Retinal pigment epithelial cell (primary cell): ENCODE results near the gene POLD3.

Source experiments
- DNase-seq: peaks from one replicate; pipeline ENCODE4 v3.0.0-alpha.2; 2010; ENCODE audit warnings: low read depth
- H3K4me3 ChIP-seq: 2 replicates; pipeline ENCODE4 v1.5.1; 2011; ENCODE audit warnings: mild to moderate bottlenecking, low read length, control low read depth, moderate library complexity
- TF ChIP-seq, protein P1 (sequence below): conservative IDR thresholded peaks from 2 replicates; pipeline ENCODE4 v1.5.1; 2011; ENCODE audit warnings: low read depth, low read length, control low read depth, inconsistent platforms

POLD3 gene

GRCh38 chr11:74678591-74679512 lies 86.5 kb downstream of the POLD3 start:
- H3K4me3 ChIP-seq: no peak overlapping the region
- no peak for DNase-seq
- TF ChIP-seq, protein P1, sequence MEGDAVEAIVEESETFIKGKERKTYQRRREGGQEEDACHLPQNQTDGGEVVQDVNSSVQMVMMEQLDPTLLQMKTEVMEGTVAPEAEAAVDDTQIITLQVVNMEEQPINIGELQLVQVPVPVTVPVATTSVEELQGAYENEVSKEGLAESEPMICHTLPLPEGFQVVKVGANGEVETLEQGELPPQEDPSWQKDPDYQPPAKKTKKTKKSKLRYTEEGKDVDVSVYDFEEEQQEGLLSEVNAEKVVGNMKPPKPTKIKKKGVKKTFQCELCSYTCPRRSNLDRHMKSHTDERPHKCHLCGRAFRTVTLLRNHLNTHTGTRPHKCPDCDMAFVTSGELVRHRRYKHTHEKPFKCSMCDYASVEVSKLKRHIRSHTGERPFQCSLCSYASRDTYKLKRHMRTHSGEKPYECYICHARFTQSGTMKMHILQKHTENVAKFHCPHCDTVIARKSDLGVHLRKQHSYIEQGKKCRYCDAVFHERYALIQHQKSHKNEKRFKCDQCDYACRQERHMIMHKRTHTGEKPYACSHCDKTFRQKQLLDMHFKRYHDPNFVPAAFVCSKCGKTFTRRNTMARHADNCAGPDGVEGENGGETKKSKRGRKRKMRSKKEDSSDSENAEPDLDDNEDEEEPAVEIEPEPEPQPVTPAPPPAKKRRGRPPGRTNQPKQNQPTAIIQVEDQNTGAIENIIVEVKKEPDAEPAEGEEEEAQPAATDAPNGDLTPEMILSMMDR: no peak

DNA sequence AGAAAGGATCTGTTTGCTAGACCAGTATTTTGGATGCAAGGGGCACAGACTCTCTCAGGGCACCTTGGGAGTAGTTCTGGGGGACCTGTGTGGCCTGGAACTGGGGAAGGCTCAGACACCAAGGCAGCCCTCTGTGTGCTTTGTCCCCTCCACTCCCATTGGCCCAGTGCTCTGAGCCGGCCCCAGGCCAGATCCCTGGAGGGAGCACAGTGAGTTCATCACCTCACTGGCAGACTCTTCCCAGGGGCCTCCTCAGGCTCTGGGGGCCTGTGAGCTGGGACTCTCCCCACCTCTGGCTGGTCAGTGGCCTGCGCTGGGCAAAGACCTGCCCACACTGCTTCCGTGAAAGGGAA lies 87.1 kb downstream of the POLD3 start:
- TF ChIP-seq, protein P1: no peak
- no peak for DNase-seq
- no peak overlapping the region for H3K4me3 ChIP-seq

DNA sequence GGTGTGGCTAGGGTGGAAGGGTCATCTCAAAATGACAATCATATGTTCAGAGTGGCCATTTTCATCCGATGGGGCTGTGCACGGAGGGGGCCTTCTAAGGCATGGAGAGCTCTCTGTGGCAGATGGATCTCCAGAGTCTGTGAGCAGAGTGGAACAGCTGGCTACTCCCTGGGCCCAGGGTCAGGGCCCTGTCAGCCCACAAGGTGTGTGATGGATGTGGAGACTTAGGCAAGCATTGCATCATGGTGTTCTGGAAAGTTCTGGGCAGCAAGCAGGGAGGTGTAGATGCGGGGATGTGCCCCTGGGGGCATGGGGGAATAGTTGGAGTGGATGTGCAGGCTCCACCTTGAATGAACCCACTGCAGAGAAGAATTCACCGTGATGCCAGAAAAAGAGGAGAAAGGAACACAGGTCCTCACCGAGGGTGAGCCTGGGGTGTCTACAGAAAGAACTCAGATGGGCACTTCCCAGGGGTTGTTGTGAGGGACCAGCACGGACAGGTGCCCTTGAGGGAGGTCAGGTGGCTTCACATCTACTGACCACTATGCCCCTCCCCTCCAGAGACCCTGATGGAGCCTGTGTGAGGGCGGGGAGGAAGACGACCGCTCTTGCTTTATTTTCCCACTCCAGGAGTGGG lies 87.8 kb downstream of the POLD3 start:
- no peak overlapping the region for H3K4me3 ChIP-seq
- DNase-seq: no peak
- TF ChIP-seq, protein P1: no peak

DNA sequence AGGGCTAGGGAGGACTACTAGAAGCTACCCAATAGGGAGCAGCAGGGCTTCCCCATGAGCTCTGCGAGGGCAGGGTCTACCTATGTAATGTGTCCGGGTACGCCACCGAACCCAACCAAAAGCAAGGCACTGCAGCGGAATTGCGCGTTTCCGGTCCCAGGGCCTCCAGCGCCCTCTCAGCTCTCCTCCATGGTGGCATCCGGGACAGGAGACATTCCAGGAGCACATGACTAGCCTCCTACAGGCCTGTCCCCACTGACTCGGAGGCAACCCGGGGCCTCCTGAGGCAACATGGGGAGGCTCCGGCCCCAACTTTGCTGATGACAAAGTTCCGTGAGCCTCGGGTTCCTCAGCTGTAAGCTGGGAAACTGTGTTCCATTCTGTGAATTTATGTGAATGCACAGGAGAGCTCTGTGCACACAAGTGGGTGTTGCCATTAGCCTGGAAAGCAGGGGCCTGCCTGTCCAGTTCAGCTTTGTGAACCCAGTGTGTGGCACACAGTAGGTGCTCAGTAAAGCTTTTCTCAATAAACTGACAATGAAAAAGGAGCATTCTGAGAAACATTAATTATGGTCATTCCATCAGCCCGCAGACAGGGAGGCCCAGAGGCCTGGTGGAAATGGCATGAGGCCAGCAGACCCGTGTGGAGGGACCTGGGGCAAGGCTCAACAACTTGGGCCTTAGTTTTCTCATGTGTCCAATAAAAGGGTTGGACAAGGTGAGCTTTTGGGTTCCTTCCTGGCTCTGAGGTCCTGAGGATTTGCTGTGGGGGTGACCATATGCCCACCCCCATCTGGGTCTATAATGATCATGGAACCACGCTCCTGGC lies 88.5 kb downstream of the POLD3 start:
- DNase-seq: no peak

DNA sequence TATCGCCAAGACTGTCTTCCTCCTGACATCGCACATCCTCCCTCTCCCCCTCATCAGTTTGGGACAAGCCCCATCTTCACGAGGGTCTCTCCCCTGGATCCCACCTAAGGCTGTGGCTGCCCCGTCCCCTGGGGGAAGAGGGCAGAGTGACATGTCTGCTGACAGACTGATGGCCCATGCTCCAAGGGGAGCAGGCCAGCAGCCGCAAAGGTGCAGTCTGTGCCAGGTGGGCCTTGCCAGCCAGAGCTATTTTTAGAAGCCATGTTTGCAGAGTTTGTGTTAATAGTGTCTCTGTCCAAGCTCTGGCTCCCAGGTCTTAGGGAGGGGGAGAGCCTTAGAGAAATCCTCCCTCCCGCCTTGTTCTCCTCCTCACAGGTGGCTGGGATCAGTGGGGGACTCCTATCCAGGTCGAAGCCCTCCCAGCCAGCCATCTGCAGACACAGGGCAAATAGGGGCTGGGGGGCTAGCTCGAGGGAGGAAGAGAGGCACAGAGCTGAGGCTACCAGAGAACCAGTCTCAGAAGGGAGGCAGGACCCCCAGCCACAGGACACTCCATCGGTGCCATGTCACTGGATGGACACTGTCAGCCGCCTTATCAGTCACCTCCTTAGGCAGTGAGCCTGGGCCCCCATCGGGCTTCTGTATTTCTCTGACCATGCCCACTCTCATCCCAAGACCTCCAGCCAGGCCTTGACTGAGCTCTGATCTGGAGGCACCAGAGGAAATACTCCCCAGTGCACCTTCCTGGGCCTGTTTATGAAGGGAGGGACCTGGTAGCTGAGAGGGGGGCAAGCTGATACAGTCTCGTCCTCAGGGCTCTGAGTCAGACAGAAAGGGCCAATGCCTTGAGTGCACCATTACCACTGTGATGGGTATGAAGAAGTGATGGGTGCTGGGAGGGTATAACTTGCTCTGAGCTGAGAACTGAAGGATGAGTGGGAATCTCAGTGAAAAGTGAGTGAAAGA lies 89.6 kb downstream of the POLD3 start:
- DNase-seq: no peak
- H3K4me3 ChIP-seq: no peak overlapping the region
- TF ChIP-seq, protein P1: no peak

More for the DNA sequence above, 88.5 kb downstream of the POLD3 start:
- no peak overlapping the region for H3K4me3 ChIP-seq
- TF ChIP-seq, protein P1: no peak

DNA sequence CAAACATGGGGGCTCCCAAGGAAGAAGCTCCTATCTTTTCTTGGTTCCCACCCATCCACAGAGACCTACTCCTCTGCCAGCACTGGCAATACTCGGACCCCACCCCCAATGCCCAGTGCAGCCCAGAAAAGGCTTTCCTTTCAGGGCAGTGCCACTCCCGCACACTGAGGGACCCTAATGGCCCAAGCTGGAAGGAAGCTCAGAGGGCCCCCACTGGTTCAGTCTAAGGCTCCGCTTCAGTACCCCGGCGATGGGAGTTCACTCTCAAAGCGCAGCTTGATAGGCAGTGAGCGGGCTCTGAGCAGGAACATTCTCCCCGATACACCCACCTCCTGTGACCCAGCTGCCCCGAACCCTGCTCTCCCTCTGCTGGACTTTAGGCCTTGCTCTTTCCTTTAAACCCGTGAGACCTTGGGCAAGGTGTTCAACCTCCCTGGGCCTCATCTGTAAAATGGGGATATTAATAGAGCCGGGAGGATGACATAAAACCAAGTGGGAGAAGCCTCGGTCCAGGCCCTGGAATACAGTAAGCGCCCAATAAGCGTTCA lies 90.4 kb downstream of the POLD3 start:
- no peak for DNase-seq
- peak overlapping the region; percentile 20 for H3K4me3 ChIP-seq
- TF ChIP-seq, protein P1: no peak
